H1 (cell line): ENCODE data around the gene ZNF443. TPM values are rescaled to one million over a fixed set of nuclear protein-coding genes. Genes with fewer than 3 reads are reported as not detected.

Experiments
- ASH2L ChIP-seq: fragments of 200-600, 300-600 bp; sonication (generic); IDR thresholded peaks from one replicate; pipeline ENCODE4 v1.7.1; 2017; ENCODE audit warnings: low read length
- ATF2 ChIP-seq: IDR thresholded peaks from 2 replicates; pipeline ENCODE4 v1.6.1; 2012; ENCODE audit warnings: low read length, inconsistent platforms
- BACH1 ChIP-seq: IDR thresholded peaks from 2 replicates; pipeline ENCODE4 v1.6.1; 2012; ENCODE audit warnings: low read length, improper control_type of control experiment
- BCL11A ChIP-seq, 2 experiments: IDR thresholded peaks; one replicate each; pipeline ENCODE4 v1.6.1; 2011; ENCODE audit warnings: low read depth in 2 of 2, low read length in 2 of 2, mild to moderate bottlenecking in 2 of 2
- CBX8 ChIP-seq: fragments of 300-800, 300-1000 bp; sonication (generic); IDR thresholded peaks from 2 replicates; pipeline ENCODE4 v1.7.1; 2016; ENCODE audit warnings: low read depth, low read length, borderline replicate concordance
- CHD2 ChIP-seq: IDR thresholded peaks from 2 replicates; pipeline ENCODE4 v1.6.1; 2012; ENCODE audit warnings: low read length, improper control_type of control experiment
- CTCF ChIP-seq, 3 experiments: IDR thresholded peaks; 1 replicate in 2 of 3; 2 replicates in 1 of 3; pipeline versions ENCODE4 v1.5.1 to v1.6.1; 2011; ENCODE audit warnings: low read length in 3 of 3, mild to moderate bottlenecking in 3 of 3, inconsistent platforms in 2 of 3, low read depth in 1 of 3, moderate library complexity in 1 of 3; ENCODE audit not compliant: insufficient read depth in 1 of 3; ENCODE audit errors: control extremely low read depth in 1 of 3
- E2F6 ChIP-seq: IDR thresholded peaks from 2 replicates; pipeline ENCODE4 v1.6.1; 2012; ENCODE audit warnings: inconsistent platforms
- EP300 ChIP-seq, 2 experiments: IDR thresholded peaks; 1 replicate in 1 of 2; 2 replicates in 1 of 2; pipeline ENCODE4 v1.6.1; 2011 to 2012; ENCODE audit warnings: low read depth in 2 of 2, low read length in 2 of 2, mild to moderate bottlenecking in 2 of 2, borderline replicate concordance in 1 of 2, inconsistent platforms in 1 of 2, moderate library complexity in 1 of 2
- HDAC6 ChIP-seq: IDR thresholded peaks from one replicate; pipeline ENCODE4 v1.7.1; 2012; ENCODE audit warnings: low read depth, mild to moderate bottlenecking, inconsistent platforms, low read length, moderate library complexity
- JUN ChIP-seq: IDR thresholded peaks from 2 replicates; pipeline ENCODE4 v1.6.1; 2011; ENCODE audit warnings: low read depth, mild to moderate bottlenecking, improper control_type of control experiment, low read length
- MAX ChIP-seq: IDR thresholded peaks from 2 replicates; pipeline ENCODE4 v1.6.1; 2012; ENCODE audit warnings: inconsistent platforms
- PHF8 ChIP-seq: fragments of 200-600 bp; sonication (generic); conservative IDR thresholded peaks from 2 replicates; pipeline ENCODE4 v1.7.1; 2012; ENCODE audit warnings: low read depth, mild to moderate bottlenecking, inconsistent platforms, low read length, moderate library complexity
- POLR2AphosphoS5 ChIP-seq: IDR thresholded peaks from 2 replicates; pipeline ENCODE4 v1.6.1; 2011; ENCODE audit warnings: low read depth, low read length
- POU5F1 ChIP-seq: IDR thresholded peaks from 2 replicates; pipeline ENCODE4 v1.6.1; 2011; ENCODE audit warnings: low read depth, mild to moderate bottlenecking, low read length, moderate library complexity
- SP2 ChIP-seq: IDR thresholded peaks from 2 replicates; pipeline ENCODE4 v1.6.1; 2012; ENCODE audit warnings: mild to moderate bottlenecking, low read length, inconsistent platforms
- SP4 ChIP-seq: IDR thresholded peaks from 2 replicates; pipeline ENCODE4 v1.6.1; 2012; ENCODE audit warnings: low read length, inconsistent platforms
- TAF1 ChIP-seq: IDR thresholded peaks from 2 replicates; pipeline ENCODE4 v1.6.1; 2011; ENCODE audit warnings: mild to moderate bottlenecking, low read depth, low read length
- TCF12 ChIP-seq: IDR thresholded peaks from 2 replicates; pipeline ENCODE4 v1.6.1; 2011; ENCODE audit warnings: low read depth, mild to moderate bottlenecking, low read length
- ZNF274 ChIP-seq: IDR thresholded peaks from 2 replicates; pipeline ENCODE4 v1.7.0; 2012; ENCODE audit warnings: low read length, borderline replicate concordance; ENCODE audit errors: extremely low read depth
- polyA plus RNA-seq, 7 experiments: library from polyadenylated mRNA; depleted of rRNA in 3 of 7; stranded (reverse) in 5 of 7; unstranded in 2 of 7; fragments of >200 nt in 5 of 7; fragments of 200-250 nt in 2 of 7; gene quantifications; 1 replicate in 5 of 7; 2 replicates in 1 of 7; 4 replicates in 1 of 7; pipeline versions ENCODE4 v1.2.1 to v1.2.3, GENCODE V29; 2011 to 2013; ENCODE audit warnings: missing spikeins in 2 of 7, mixed read lengths in 2 of 7
- total RNA-seq: library from RNA; stranded (reverse); fragmentation: NEBNext Ultra II Directional; extraction: Animal tissue kit (Norgen Biotek cat#: 25700); gene quantifications from 2 replicates; pipeline ENCODE4 v1.2.1, GENCODE V29; 2021

ZNF443 gene
- total and polyA plus RNA-seq, 2 of the 8 experiments (the other 6 are each of a cell fraction or from before 2014, with no cell fraction given) = 1.4 to 7.8 TPM

- TF ChIP-seq CTCF (IDR thresholded peaks at IDR 0.05; ENCODE audit: control extremely low read depth in 1 of 3, insufficient read depth in 1 of 3, low read depth in 1 of 3, low read length in 3 of 3) (0 out of 4 replicates have a peak, but pooled peaks of 1 of the 3 experiments have one; percentile 4), SP4 (peak; percentile 89), BCL11A (IDR thresholded peaks at IDR 0.05; ENCODE audit: low read depth in 2 of 2, low read length in 2 of 2) (no peak), HDAC6 (no peak), ATF2 (no peak), MAX (no peak), POLR2AphosphoS5 (peak; percentile 83), POU5F1 (no peak), CHD2 (peak; percentile 80), ASH2L (peak; percentile 71), E2F6 (peak; percentile 13; the same call in 1 of the 2 replicates), TAF1 (peak; percentile 85), CBX8 (no peak), SP2 (peak; percentile 49; the same call in 1 of the 2 replicates), EP300 (IDR thresholded peaks at IDR 0.05; ENCODE audit: borderline replicate concordance in 1 of 2, low read depth in 2 of 2, low read length in 2 of 2) (no peak), TCF12 (no peak), BACH1 (no peak), ZNF274 (no peak), JUN (no peak), PHF8 (peak; percentile 79)
Measured at GRCh38 chr19:12440541-12441316, at the start of gene ZNF443 (continued).
